HG03565 (cell line): Measurements from ENCODE around the gene MARCHF10.
A peak's percentile ranks its signal among the peaks of the same experiment; 100 is the strongest.

Experiments used
- ATAC-seq: cut with Tn5 transposase; IDR thresholded peaks from one replicate; pipeline ENCODE4 v1.9.1; 2021; ENCODE audit warnings: mild to moderate bottlenecking, moderate library complexity; ENCODE audit not compliant: unreplicated experiment

MARCHF10 gene

DNA sequence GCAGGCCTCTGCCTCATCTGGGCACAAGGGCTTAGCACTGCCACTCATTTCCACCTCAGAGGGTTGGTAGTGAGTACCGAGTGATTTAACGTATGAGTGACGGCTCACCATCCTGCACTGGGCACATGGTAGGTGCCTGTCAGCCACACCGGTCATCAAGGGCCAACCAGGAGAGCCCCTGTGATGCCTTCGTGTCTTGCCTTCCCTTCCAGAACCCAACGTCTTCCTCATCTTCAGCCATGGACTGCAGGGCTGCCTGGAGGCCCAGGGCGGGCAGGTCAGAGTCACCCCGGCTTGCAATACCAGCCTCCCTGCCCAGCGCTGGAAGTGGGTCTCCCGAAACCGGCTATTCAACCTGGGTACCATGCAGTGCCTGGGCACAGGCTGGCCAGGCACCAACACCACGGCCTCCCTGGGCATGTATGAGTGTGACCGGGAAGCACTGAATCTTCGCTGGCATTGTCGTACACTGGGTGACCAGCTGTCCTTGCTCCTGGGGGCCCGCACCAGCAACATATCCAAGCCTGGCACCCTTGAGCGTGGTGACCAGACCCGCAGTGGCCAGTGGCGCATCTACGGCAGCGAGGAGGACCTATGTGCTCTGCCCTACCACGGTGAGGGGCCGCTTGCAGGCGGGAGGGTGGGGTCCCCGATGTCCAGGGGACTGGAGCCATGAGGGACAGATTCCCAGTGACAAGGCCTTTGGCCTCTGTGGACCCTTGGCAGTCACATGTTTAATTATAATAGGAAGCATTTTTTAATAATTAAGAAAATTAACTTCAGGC lies 143.6 kb downstream of the MARCHF10 start:
- no peak for ATAC-seq

DNA sequence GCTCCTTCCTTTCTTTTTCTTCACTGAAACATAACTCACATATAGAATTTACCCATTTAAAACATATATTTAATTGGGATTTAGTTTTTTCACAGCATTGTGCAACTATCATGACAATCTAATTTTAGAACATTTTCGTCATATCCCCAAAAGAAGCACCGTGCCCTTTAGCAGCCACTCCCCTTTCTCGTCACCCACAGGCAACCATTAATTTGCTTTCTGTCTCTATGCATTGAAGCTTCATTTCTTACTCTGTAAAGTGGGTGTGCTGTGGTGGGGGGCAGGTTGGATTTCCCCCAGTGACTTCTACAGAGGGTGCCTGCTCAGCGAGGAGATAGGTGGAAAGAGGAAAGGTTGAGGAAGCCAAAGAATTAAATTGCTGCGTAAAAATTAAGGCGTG lies 144.8 kb downstream of the MARCHF10 start:
- ATAC-seq, result no peak

DNA sequence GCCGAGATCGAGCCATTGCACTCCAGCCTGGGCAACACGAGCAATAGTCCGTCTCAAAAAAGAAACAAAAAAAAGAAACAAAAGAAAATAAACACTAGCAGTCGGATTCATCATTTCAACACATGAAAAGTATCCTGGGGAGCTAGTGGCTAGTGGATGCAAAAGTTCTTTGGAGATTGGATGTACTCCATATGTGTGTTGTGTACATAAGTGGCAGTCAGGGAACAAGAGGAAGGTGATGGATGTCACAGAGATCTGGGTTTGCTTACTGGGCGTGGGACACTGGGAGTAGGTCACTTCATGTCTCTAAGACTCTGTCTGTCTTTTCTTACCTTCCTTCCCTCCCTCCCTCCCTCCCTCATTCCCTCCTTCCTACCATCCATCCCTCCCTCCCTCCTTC lies 145.3 kb downstream of the MARCHF10 start:
- no peak for ATAC-seq

DNA sequence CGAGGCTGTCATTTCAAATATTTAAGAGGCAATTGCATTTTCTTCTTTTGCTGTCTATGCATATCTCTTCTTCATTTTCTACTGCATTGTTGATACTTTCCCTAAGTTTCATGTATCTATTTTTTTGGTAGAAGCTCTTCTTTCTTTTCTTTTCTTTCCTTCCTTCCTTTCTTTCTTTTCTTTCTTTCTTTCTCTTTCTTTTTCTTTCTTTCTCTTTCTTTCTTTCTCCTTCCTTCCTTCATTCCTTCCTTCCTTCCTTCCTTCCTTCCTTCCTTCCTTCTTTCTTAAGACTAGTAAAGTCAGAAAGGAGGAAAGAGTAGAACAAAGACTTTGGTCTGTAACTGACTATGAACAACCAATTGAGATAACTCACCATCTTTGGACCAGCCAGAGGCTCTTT lies 146.8 kb downstream of the MARCHF10 start:
- ATAC-seq, result no peak

DNA sequence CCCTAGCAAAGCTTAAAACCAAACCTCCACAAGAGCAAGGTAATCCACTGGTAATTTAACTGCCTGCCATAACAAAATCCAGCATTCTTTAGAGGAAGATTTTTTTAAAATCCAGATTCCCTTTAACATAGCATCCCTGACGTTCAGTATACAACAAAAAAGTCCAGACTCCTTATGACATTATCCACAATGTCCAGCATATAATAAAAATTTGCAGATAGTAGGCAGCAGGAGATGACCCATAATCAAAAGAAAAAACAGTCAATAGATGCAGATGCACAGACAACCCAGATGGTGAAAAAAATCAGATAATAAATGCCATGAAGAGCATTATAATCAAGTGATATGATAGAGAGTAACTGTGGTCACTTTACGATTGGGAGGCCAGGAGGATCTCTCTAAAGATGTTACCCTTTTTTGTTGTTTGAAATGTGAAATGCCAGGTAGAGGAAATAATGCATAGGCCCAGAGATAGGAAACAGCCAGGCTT lies 147.4 kb downstream of the MARCHF10 start:
- ATAC-seq, result no peak

DNA sequence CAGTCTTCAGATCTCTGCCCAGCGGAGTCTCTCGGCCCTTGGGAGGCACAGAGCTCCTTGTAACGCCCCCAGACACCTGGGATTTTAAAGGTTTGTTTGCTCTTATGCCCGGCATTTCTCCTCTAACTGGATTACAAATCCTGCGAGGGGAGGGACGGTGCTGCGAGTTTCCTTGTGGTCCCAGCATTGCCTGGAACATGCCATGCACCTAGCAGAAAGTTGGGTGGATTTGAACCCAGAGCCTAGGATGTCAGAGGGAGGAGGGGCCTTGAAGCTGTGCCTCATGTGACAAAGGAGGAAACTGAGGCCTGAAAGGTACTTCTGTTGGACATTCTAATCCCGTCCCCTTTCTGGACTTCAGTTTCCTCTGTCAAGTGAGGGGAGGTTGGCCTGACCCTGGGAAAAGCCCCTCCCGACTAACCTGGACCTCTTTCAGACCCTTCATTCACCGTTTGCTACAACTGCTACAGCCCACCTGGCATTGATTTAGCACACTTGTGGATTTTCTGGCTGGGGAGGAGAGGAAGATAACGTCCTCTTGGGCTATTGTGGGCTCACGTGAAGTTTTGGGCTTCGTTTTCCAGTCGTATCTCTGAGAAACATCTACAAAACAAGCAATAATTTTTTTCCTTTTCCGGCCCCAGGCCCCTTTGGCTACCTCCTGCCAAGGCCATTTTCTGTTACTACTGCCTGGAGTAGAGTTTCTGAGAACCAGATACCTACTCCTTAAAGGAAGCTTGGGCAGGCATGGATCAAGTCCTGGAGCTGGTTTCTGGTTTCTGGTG lies 149.8 kb downstream of the MARCHF10 start:
- no peak for ATAC-seq

DNA sequence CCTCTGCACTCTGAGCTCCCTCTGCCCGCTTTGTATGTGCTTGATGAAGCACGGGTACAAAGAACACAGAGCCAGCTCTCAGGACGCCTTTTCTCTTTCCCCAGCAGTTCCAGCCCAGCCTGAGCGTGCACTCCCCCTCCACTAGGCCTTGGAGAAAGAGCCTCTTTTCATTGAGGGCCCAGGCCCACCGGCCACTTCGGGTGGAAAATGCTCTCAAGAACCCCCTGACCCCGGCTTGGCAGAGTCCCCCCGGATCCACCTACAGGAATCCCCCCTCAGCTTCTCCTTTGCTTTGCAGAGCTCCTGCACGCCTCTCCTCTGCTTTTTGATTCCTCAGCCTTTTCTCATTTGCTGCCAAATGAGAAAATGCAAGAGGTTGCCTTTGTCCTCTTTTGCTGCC lies 150.4 kb downstream of the MARCHF10 start:
- ATAC-seq, result no peak

DNA sequence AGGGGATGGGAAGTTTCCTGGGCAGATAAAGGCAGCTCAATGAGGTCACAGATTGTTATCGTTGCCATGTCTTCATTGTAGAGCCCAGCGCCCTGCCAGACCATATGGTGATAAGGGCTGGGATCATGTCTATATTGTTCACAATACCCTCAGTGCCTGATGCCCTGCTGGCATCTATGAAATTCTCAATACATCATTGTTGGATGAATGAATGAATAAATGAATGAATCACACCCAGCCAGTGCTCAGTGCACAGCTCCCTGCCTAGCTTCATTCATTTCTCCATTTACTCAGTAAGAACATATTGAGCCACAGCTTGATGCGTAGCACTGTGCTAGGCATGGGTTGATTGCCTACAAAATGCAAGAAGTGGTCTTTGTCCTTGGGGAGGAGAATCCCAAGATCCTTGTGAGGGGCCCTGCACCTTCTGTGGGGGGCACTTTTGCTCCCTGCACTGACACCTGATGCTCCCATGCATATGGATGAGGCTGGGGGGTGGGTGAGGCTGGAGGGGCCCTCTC lies 150.9 kb downstream of the MARCHF10 start:
- ATAC-seq, result no peak

DNA sequence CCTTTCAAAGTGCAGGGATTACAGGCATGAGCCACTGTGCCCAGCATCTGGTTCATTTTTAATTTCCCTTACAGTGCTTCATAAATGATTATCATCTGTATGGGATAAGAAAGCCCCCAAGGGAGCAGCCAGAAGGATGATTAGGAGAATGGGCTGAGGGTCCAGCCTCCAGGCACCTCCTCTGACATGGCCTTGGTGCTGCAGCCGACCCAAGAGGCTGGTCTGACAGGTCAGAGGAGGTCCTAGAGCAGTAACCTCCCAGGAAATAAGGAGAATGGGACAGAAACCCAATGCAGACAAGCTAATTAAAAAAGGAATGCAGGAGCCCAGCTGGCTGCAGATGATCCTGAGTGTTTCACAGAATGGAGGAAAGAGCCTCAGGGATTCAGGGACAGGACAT lies 151.7 kb downstream of the MARCHF10 start:
- ATAC-seq, result no peak

DNA sequence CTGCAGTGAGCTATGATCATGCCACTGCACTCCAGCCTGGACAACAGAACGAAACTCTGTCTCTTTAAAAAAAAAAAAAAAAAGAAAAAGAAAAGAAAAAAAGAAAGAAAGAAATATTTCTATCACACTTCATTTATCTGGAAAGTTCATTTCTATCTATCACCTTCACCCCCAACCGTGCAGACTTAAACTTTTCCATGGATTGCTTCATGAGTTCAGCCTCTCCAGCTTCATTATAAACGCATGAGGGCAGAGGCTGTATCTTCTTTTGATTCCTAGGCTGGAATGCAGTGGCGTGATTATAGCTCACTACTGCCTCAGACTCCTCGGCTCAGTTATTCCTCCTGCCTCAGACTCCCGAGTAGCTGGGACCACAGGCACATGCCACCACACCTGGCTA lies 152.5 kb downstream of the MARCHF10 start:
- no peak for ATAC-seq

DNA sequence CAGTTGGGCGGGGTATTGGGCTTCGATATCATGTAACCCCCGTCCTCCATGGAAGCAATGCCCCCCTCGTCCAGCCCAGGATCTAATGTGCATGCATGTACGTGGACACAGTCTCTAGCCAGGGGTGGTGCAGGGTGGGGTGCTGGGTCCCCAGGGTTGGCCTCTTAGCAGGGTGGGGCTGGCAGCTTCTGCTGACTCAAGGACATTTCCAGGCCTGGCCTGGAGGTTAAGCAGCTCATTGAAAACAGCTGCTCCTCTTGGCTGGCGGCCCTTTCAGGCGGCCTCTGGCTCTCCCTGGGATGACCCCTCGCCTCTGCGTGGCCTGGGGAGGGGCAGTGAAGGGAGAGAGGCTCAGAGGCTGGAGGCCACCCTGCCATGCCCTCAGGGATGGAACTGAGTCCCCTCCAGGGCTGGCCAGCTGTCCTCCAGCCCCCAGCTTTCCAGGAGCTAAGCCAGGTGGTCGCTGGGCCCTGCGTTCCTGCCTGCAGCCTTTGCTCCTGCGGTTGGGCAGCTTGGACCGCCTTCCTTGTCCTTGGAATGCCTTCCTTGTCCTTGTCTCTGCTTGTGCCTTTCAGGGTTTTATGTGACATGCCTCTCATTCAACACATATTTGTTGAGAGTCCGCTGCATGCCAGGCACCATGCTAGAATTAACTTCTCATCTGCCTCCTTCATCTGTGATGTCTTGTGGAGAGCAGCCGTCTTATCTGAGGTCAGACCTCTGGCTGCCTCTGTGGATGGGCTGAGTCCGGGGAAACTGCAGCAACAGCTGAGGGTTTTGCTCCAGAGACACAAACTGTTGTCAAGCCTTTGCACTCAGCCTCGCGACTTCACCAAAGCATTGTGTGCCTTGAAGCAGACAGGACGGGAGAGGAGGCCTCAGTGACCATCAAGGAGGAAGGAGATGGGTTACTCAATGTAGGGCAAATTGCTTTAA lies 154.0 kb downstream of the MARCHF10 start:
- no peak for ATAC-seq

DNA sequence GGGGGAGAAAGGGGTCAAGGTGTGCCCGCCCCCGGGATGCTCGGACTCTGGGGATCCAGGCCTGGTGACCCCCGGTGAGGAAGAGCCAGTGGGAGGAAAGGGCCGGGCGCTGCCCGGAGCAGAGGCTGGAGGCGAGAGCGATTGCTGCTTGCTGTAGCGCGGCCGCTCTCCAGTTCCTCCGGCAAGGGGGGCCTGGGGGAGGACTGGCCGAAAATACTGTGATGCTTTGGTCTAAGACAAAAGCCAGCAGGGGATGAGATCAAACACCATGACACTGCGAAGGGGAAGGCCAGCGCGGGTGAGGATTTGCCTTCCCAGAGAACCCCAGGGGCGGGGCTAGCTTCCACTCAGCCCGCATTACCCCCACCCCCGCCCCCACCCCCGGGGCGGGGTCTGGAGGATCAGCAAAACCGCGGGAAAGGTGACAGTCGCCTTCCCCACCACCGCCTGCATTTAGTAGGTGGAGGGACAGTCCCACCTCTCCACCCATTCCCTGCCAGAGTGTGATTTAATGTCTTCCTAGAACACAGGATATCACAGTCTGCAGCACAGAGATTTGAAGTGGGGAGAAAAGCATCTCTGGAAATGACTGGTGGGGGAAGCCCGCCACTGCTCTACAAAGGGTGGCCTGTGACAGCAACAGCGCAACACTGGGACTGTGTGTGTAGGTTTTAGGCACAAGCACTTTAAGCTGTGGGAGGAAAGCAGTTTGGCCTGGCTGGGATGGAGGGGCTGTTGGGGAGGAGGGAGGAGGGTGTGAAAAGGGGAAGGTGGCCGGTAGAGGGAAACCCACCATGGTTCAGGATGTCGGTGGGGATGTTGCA lies 154.9 kb downstream of the MARCHF10 start:
- ATAC-seq, result peak; percentile 89

DNA sequence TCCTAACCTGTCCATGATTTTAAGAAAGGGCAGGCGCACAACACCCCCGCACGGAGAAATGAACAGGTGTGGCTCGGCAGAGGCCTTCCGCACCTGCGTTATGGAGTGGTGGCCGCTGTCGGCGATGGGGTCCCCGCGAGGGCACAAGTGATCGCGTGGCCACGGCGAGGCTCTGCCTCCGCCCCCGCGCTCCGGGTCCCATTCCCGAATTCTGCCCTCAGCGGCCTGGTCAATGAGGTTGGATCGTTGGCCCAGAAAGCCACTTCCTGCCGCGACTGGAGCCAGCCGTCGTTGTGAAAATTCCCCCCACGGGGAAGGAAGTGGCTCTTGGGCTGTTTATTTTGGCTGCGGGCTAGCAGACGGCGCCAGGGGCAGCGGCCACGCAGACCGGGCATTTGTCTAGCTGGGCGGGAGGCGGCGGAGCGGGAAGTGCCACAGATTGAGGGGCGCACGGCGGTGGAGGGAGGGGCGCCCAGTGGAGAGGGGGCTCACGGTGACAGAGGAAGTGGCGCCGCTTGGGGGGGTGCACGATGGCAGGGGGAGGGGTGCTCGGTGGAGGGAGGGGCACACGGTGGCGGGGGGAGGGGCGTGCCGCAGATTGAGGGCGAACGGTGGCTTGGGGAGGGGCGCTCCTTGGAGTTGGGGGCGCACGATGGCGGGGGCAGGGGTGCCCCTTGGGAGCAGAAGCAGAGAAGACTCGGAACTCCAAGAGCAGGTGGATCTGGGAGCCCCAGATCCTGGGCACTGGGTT lies 155.7 kb downstream of the MARCHF10 start:
- no peak for ATAC-seq
